Rectal smooth muscle tissue (tissue), 1 donor: ENCODE results near the gene C16orf74.

ENCODE experiments used
- H3K27ac ChIP-seq: one replicate; pipeline ENCODE4 v1.7.0; 2013; ENCODE audit warnings: low read depth, low read length, inconsistent platforms
- H3K27me3 ChIP-seq: one replicate; pipeline ENCODE4 v1.7.0; 2013; ENCODE audit warnings: low read length; ENCODE audit not compliant: control insufficient read depth, insufficient read depth
- H3K36me3 ChIP-seq: one replicate; pipeline ENCODE4 v1.7.0; 2013; ENCODE audit warnings: low read length; ENCODE audit not compliant: control insufficient read depth, insufficient read depth
- H3K4me1 ChIP-seq: one replicate; pipeline ENCODE4 v1.7.0; 2013; ENCODE audit warnings: low read length; ENCODE audit not compliant: control insufficient read depth, insufficient read depth
- H3K4me3 ChIP-seq: one replicate; pipeline ENCODE4 v1.7.0; 2013; ENCODE audit warnings: low read length
- H3K9ac ChIP-seq: one replicate; pipeline ENCODE4 v1.7.0; 2013; ENCODE audit warnings: low read length

The C16orf74 gene

DNA sequence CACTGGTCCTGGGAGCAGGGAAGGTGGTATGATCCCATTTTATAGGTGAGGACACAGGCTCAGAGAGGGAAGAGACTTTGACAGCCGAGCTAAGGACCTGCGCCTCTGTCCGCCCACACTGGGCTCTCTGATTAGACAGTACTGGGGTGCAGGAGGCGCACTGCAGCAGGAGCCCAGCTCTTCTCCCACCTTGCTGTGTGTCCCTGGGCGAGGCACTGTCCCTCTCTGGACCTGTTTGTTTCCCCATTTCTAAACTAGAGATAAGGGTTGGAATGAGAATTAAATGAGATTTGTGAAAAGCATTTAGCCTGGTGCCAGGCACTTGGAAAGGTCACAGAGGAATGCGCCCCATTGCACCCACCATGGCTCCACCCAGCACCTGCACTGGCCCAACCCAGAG, 42.6 kb downstream of the C16orf74 start:
- Histone ChIP-seq H3K36me3 (no peaks in the 10 kb centered on the region), H3K4me1 (no peaks in the 10 kb centered on the region), H3K27ac (no peak overlapping the region), H3K9ac (no peak overlapping the region), H3K27me3 (no peaks in the 10 kb centered on the region), H3K4me3 (no peak overlapping the region)

DNA sequence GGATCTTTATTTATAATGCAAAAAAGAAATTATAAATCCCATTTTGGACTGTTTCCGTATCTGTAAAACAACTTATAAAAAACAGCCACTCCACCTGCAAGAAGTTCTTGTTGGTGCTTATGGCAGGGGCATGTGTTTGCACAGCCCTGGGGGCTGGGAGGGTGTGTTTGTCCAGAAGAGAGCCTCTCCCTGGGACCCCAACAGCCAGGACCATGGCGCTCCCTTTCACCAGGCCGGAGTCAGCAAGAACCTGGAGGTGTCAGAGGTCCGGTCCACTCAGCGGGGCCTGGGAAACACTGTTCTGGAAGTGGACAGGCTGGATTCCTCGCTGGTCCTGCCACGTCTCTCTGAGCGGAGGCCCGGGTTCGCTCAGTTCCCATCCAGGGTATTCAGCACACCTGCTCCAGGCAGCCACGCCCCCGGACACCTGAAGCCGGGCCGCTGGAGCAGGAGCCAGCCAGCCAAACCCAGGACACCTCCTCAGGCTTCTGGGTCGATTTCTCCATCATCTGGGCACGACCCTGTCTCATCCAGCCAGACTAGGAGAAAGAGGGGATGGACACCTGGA, 43.3 kb downstream of the C16orf74 start:
- Histone ChIP-seq H3K4me1 (no peaks in the 10 kb centered on the region), H3K27me3 (no peaks in the 10 kb centered on the region), H3K4me3 (no peak overlapping the region), H3K36me3 (no peaks in the 10 kb centered on the region), H3K27ac (no peak overlapping the region), H3K9ac (no peak overlapping the region)

DNA sequence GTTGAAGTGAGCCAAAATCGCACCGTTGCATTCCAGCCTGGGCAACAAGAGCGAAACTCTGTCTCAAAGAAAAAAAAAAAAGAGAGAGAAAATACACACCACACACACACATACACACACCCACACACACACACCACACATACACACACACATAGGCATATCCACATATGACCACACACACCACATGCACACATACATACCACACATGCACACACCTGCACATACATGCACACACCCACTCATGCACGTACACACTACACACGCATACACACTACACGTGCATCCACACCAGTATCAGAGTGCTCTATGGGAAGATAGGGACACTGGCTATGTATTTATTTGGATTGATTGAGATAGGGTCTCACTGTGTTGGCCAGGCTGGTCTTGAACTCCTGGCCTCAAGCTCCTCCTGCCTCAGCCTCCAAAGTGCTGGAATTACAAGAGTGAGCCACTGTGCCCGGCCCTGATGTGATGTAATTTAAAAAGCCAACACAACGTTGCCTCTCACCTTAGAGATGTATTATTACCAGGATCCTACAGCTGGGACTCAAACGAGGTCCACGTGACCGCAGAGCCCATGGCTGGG, 44.4 kb downstream of the C16orf74 start:
- Histone ChIP-seq H3K36me3 (no peaks in the 10 kb centered on the region), H3K4me3 (no peak overlapping the region), H3K27me3 (no peaks in the 10 kb centered on the region), H3K4me1 (no peaks in the 10 kb centered on the region), H3K9ac (no peak overlapping the region), H3K27ac (no peak overlapping the region)

DNA sequence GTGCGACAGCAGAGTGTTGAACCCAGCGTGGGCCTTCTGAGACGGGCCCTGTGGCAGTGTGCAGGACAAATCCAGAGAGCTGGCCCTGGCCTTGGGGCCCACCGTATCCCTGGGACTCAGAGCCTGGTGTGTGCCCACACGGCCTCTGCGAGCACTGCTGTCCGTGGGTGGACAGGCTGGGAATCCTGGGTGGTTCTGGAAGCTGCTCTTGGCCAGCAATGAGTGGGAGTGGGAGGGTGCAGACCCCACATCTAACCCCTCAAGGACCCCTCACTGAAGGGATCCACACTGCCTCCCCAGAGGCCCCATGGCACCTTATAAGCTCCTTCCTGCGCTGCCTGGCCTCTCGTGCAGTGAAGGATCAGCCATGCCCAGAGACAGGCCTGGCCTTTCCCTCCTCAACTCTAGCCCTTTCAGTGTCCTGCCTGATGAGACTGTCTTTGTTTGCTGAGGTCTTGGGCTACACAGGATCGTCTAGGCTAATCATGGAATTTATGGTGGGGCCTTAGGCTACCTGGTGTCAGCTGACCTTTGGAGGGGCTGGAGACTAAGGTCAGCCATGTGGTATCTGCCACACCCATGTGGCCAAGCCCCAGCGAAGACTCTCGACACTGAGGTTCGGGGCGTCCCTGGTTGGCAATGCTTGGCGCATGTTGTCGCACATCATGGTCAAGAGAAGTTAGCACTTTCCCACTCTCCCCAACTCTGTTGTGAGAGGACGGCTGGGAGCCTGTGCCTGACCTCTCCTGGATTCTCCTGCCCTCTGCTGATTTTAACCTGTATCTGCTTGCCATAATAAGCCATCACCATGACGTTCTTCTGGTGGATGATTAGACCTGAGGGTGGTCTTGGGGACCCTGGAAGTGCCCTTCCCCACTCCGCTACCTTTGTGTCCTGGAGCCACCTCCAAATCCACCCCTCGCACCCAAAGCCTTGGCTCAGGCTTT, 45.7 kb downstream of the C16orf74 start:
- Histone ChIP-seq H3K4me1 (no peaks in the 10 kb centered on the region), H3K9ac (no peak overlapping the region), H3K27ac (no peak overlapping the region), H3K27me3 (no peaks in the 10 kb centered on the region), H3K4me3 (no peak overlapping the region), H3K36me3 (no peaks in the 10 kb centered on the region)

DNA sequence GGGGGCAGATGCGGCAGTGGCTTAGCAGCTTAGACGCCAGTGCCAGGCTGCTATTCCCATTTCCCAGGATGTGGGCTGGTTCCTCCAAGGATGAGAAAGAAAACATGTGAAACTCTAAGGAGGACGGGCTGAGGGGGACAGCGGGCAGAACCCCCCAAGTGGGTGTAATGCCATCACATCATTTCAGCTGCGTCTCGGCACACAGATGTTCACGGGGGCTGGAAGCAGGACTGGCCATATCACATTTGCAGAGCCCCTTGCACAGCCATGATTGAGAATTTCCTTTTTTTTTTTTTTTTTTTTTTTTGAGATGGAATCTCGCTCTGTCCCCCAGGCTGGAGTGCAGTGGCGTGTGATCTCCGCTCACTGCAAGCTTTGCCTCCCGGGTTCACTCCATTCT, 46.9 kb downstream of the C16orf74 start:
- Histone ChIP-seq H3K4me3 (no peak overlapping the region), H3K27me3 (no peaks in the 10 kb centered on the region), H3K36me3 (no peaks in the 10 kb centered on the region), H3K4me1 (no peaks in the 10 kb centered on the region), H3K9ac (no peak overlapping the region), H3K27ac (no peak overlapping the region)

DNA sequence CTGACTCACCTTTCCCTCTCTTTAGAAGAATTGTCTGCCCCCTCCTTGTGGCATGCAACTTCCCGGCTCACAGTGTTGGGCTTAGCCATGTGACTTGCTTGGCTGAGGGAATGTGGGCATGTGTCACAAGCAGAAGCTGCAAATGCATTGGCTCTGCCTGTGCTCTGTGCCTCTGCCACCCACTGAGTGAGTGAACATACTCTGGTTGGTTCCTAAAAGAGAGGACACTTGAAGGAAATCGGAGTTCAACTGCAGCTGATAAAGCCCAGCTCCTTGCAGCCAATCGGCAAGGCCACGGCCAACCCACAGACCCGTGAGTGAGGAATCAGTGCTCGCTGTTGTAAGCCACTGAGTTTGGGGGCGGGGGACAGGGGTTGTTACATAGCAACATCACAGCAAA, 51.3 kb downstream of the C16orf74 start:
- Histone ChIP-seq H3K4me1 (no peaks in the 10 kb centered on the region), H3K27me3 (no peaks in the 10 kb centered on the region), H3K9ac (no peak overlapping the region), H3K36me3 (no peaks in the 10 kb centered on the region), H3K4me3 (no peak overlapping the region), H3K27ac (no peak overlapping the region)

DNA sequence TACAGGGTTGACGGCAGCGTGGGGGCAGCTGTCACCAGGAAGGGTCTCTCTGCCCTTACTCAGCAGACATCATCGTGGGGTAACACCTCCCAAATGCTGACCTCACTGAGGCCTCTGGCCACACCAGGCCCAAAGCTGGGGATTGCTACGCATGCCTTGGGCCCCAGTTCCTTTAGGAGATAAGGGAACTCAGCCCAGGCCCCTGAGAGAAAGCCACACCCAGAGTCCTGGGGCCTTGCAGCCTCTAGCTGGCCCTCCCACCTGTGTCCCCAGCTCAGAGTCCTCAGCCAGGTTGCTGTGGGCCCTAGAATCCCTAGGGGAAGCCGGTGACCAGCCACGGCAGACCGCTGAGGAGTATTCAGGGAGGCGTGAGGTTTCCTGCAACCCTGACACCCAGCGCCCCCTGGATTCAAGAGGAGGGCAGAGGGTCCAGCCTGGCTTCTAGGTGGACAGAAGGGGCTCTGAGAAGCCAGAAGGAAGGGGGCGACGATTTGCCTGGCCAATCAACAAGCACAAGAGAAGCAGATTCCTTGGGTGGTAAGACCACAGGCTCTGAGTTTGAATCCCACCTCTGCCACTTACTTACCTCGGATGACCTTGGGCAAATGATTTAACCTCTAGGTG, 51.8 kb downstream of the C16orf74 start:
- Histone ChIP-seq H3K27ac (no peak overlapping the region), H3K27me3 (no peaks in the 10 kb centered on the region), H3K36me3 (no peaks in the 10 kb centered on the region), H3K4me3 (no peak overlapping the region), H3K9ac (no peak overlapping the region), H3K4me1 (no peaks in the 10 kb centered on the region)

DNA sequence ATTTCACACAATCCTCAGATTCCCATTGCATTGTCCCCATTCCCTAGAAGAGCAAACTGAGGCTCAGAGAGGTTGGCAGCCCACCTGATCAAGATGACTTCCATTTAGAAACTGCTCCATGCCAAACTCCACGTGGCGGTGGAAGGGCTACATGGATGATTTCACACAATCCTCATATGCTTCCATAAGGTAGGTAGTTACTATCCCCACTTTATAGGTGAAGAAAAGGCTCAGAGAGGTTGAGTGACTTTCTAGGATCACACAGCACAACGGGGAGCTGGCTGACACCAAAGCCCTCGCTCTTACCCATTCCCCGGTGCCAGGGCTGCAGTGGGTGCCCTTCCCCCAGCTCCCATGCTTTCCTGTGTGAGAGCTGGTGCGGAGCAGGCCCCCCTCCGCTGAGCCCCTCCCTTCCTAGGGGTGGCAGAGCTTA, 52.4 kb downstream of the C16orf74 start:
- H3K27ac ChIP-seq, result no peak overlapping the region
- no peaks in the 10 kb centered on the region for H3K36me3 ChIP-seq
- H3K4me1 ChIP-seq, result no peaks in the 10 kb centered on the region
- H3K9ac ChIP-seq, result no peak overlapping the region
- H3K4me3 ChIP-seq, result no peak overlapping the region
- no peaks in the 10 kb centered on the region for H3K27me3 ChIP-seq

DNA sequence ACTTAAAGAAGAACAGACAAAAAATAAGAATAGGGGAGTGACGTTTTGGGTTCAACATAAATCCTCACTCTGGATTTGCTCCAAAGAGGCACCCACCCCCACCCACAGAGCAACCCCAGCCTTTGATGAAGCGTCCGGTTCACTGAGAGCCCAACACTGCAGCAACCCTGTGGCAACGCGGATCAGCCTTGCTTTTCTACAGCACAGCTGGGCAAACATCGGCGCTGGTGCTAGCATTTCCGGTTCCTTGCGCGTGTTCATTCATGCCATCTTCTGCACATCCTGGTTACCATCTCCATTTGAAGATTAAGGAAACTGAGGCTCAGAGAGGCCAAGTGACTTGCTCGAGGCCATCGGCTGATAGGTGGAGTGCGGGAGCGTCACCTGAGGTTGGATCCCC, 53.5 kb downstream of the C16orf74 start:
- no peaks in the 10 kb centered on the region for H3K27me3 ChIP-seq
- no peak overlapping the region for H3K9ac ChIP-seq
- no peaks in the 10 kb centered on the region for H3K4me1 ChIP-seq
- H3K27ac ChIP-seq, result no peak overlapping the region
- no peaks in the 10 kb centered on the region for H3K36me3 ChIP-seq
- H3K4me3 ChIP-seq, result no peak overlapping the region

DNA sequence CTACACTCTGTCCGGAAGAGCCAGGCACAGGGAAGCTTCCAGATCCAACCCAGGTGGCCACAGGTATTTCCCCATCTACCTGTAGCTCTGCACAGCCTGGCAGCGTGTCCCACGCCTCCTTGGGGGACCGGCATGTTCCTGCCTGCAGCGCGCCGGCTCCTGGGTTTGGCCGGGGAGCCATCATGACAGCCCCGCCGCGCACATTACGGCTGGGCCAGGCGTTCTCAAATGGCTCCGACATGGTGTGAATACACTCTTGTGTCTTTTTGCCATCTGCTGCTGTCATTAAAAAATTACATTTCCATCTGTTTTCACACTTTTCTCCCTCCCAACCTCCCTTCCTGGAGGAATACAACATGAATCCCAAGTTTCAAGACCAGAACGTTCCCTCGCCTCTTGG, 54.1 kb downstream of the C16orf74 start:
- Histone ChIP-seq H3K9ac (no peak overlapping the region), H3K36me3 (no peaks in the 10 kb centered on the region), H3K4me3 (no peak overlapping the region), H3K27me3 (no peaks in the 10 kb centered on the region), H3K4me1 (no peaks in the 10 kb centered on the region), H3K27ac (no peak overlapping the region)

DNA sequence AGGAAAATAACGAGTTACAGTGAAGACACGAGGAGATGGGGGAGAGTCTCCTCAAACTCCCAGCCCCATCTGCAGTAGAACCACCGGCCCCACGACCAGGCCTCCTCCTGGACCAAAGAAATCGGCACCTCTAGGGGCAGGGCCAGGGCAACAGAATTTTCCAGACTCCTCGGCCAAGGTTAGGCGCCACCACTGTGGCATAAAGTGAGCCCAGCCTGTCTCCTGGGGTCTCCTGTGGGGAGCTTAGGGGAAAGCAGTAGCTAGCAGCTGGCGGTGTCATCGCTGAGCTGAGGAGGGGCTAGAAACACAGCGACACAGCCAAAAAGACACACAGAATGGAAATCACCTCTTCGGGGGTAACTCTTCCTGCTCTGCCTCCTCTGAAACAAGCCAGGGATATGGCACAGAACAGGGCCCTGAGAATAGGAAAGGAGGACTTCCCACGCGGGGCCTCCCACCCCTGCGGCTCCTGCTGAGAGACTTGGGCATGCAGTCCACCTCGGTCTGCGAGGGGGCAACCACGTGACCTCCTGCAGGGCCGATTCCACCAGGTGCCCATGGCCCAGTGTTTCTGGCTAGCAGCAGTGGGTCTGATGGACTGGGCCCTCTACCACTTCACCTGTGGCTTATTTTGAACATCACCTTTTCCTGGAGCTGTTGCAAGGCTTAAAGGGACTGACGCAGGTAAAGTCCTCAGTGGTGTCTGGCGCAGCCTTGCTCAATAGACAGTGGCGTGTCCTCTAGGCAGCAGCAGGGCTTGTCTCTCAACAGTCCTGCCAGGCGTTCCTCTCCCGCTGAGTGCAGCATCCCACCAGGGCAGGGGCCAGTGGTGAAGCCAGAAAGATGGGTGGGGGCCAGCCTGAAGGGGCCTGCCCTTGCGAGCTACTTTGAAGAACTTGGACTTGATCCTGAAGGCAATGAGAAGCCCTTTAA, 55.4 kb downstream of the C16orf74 start:
- Histone ChIP-seq H3K27ac (no peak overlapping the region), H3K4me1 (no peaks in the 10 kb centered on the region), H3K4me3 (no peak overlapping the region), H3K9ac (no peak overlapping the region), H3K36me3 (no peaks in the 10 kb centered on the region), H3K27me3 (peaks cover 2% of the 10 kb centered on the region)
